DOHH2 (cell line): Measurements from ENCODE around the gene RBBP8.

Experiments
- CTCF ChIP-seq: fragments of 200-600 bp; sonication (generic); IDR thresholded peaks from one replicate; pipeline ENCODE4 v1.5.1; 2014; ENCODE audit warnings: antibody characterized with exemption, mild to moderate bottlenecking, low read depth, low read length; ENCODE audit not compliant: poor library complexity, severe bottlenecking
- EZH2phosphoT487 ChIP-seq: fragments of 200-600 bp; sonication (generic); IDR thresholded peaks from 2 replicates; pipeline ENCODE4 v1.6.1; 2017; ENCODE audit warnings: borderline replicate concordance, mild to moderate bottlenecking, antibody characterized with exemption, low read length, moderate library complexity, mixed read lengths

DNA sequence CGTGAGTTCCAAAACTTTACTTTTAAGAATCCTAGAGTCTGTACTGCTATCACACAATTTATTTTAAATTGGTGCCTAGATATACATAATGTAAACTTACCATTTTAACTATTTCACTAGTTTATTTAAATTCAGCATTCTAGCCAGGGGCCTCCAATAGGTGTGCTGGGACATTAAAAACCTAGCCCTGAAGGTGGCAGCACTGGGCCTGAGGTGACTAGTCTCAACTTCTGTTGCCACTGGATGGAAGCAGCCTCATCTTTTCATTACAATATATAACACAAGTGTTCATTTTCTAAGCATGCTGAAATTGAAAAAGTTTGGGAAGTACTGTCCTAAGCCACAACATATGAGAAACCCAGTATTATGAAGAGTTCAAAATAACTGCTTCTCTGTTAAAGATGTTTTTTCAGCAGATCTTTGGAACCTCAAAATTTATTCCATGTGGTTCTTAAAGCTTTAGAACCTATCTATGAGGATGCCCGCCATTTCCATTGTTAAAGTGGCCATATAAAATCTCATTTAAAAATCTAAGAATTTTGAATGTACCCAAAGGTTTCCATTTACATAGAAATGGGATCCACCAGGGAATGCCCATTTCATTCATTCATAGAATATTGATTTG is 2.9 kb upstream of the RBBP8 start:
- TF ChIP-seq CTCF, result peak; percentile 91
- no peak for TF ChIP-seq EZH2phosphoT487
